Measurements from ENCODE around the gene HDHD5. TPM values are rescaled to one million over a fixed set of nuclear protein-coding genes. Genes with fewer than 3 reads are reported as not detected.

HDHD5 gene
- total RNA-seq, 1 donor from 2014 or later, result 69.4 TPM

- DNase-seq, result peak; percentile 80
Observed at GRCh38 chr22:17120281-17120680, 38.8 kb downstream of the HDHD5 start.

- peak; percentile 50 for DNase-seq
Observed at GRCh38 chr22:17119481-17120202, 39.4 kb downstream of the HDHD5 start.

- DNase-seq, result no peak
Observed at GRCh38 chr22:17118342-17118741, 40.7 kb downstream of the HDHD5 start.

GRCh38 chr22:17117890-17118289 is 41.2 kb downstream of the HDHD5 start:
- DNase-seq, result no peak

- DNase-seq, result no peak
Observed at GRCh38 chr22:17117400-17117799, 41.7 kb downstream of the HDHD5 start.

GRCh38 chr22:17116572-17117330 is 42.3 kb downstream of the HDHD5 start:
- DNase-seq, result no peak

GRCh38 chr22:17115945-17116565 is 43.0 kb downstream of the HDHD5 start:
- DNase-seq, result no peak

- DNase-seq, result no peak
Observed at GRCh38 chr22:17115236-17115635, 43.8 kb downstream of the HDHD5 start.

GRCh38 chr22:17114898-17115235 is 44.2 kb downstream of the HDHD5 start:
- DNase-seq, result no peak

- no peak for DNase-seq
Observed at GRCh38 chr22:17114173-17114897, 44.7 kb downstream of the HDHD5 start.

- no peak for DNase-seq
Observed at GRCh38 chr22:17113600-17113999, 45.5 kb downstream of the HDHD5 start.

GRCh38 chr22:17112491-17113042 is 46.5 kb downstream of the HDHD5 start:
- no peak for DNase-seq

GRCh38 chr22:17110791-17111550 is 48.1 kb downstream of the HDHD5 start:
- no peak for DNase-seq

GRCh38 chr22:17109976-17110375 is 49.1 kb downstream of the HDHD5 start:
- no peak for DNase-seq

- no peak for DNase-seq
Observed at GRCh38 chr22:17109113-17109865, 49.8 kb downstream of the HDHD5 start.

GRCh38 chr22:17108256-17109112 is 50.6 kb downstream of the HDHD5 start:
- DNase-seq, result no peak

GRCh38 chr22:17107547-17107810 is 51.6 kb downstream of the HDHD5 start:
- no peak for DNase-seq

GRCh38 chr22:17106785-17107546 is 52.1 kb downstream of the HDHD5 start:
- no peak for DNase-seq

GRCh38 chr22:17106161-17106784 is 52.8 kb downstream of the HDHD5 start:
- DNase-seq, result no peak

Measured in tongue (tissue), 2 donors.